PC-3 (cell line): Measurements from ENCODE around the gene SLC15A5.

Experiments used
- EZH2 ChIP-seq: fragments of 300-600 bp; sonication (generic); IDR thresholded peaks from one replicate; pipeline ENCODE4 v1.6.1; 2017; ENCODE audit warnings: antibody characterized with exemption, mild to moderate bottlenecking, low read length; ENCODE audit not compliant: unreplicated experiment
- EZH2phosphoT487 ChIP-seq: fragments of 300-600 bp; sonication (generic); IDR thresholded peaks from 2 replicates; pipeline ENCODE4 v1.6.1; 2018; ENCODE audit warnings: mild to moderate bottlenecking, antibody characterized with exemption, low read length, borderline replicate concordance

DNA sequence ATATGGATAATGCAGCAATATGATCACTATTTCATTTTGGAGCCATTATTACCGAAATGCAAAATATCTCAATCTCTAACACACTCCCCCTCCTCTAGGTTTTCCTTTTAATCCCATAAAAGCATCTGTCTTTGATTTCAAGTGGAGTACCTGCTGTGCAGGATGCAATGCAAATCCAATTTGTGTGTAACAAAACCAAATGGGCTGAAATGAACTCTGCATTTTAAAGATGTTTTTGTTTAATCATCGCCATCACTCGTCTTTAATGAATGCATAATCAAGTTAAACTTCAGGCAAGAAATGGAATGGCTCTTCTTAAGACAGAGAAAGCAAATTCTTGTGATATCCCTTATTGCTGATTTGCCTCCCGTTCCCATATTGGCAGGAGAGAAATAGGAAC, 114.3 kb downstream of the SLC15A5 start:
- TF ChIP-seq EZH2: no peak
- no peak for TF ChIP-seq EZH2phosphoT487
